ENCODE data around the gene SERPINB10. TPM values are rescaled to one million over a fixed set of nuclear protein-coding genes. Genes with fewer than 3 reads are reported as not detected.

Gene SERPINB10
- total and polyA plus RNA-seq, 12 donors: 0.06 TPM; not detected in 11

- TF ChIP-seq POLR2A (IDR thresholded peaks at IDR 0.05) (no peak), CTCF (IDR thresholded peaks at IDR 0.05) (no peak)
- no peaks in the 10 kb centered on the region for H3K9me3 ChIP-seq (replicated peaks in 1 of 3)
- intact Hi-C loops (cut with DNase I): no loop called here
- 77 to 82% (median 80%) methylated on average over 6 of the region's 6 CpGs for WGBS, 4 donors
- no peak overlapping the region for H3K4me3 ChIP-seq
- peaks cover 0 to 36% of the 10 kb centered on the region in 2 donors for H3K36me3 ChIP-seq (replicated peaks in 1 of 2)
- peaks cover 0 to 11% of the 10 kb centered on the region in 2 donors for H3K4me1 ChIP-seq (replicated peaks in 1 of 2)
- no peaks in the 10 kb centered on the region for H3K27me3 ChIP-seq
- H3K27ac ChIP-seq: no peak overlapping the region
- DNase-seq: no peak
These were observed 73.2 kb downstream of the SERPINB10 start for GRCh38 chr18:63980896-63981460.

- no peak overlapping the region for H3K4me3 ChIP-seq
- H3K9me3 ChIP-seq (replicated peaks in 1 of 3): no peaks in the 10 kb centered on the region
- peaks cover 0 to 38% of the 10 kb centered on the region in 2 donors for H3K36me3 ChIP-seq (replicated peaks in 1 of 2)
- H3K27me3 ChIP-seq: no peaks in the 10 kb centered on the region
- intact Hi-C loops (cut with DNase I): no loop called here
- no peak for DNase-seq
- TF ChIP-seq POLR2A (IDR thresholded peaks at IDR 0.05) (no peak), CTCF (IDR thresholded peaks at IDR 0.05) (no peak)
- peaks cover 0 to 11% of the 10 kb centered on the region in 2 donors for H3K4me1 ChIP-seq (replicated peaks in 1 of 2)
- WGBS, 4 donors: 50 to 69% (median 58%) methylated on average over 1 to 2 of the region's 2 CpGs
- no peak overlapping the region for H3K27ac ChIP-seq
These were observed 74.0 kb downstream of the SERPINB10 start for GRCh38 chr18:63981719-63982118.

- Histone ChIP-seq H3K27ac (no peak overlapping the region), H3K4me3 (no peak overlapping the region), H3K4me1 (replicated peaks in 1 of 2) (peaks cover 0 to 11% of the 10 kb centered on the region in 2 donors), H3K36me3 (replicated peaks in 1 of 2) (peaks cover 0 to 45% of the 10 kb centered on the region in 2 donors), H3K27me3 (no peaks in the 10 kb centered on the region), H3K9me3 (replicated peaks in 1 of 3) (no peaks in the 10 kb centered on the region)
- intact Hi-C loops (cut with DNase I): no loop called here
- TF ChIP-seq CTCF (IDR thresholded peaks at IDR 0.05) (no peak), POLR2A (IDR thresholded peaks at IDR 0.05) (no peak)
- WGBS, 4 donors: 80 to 89% (median 84%) methylated on average over 3 of the region's 3 CpGs
- no peak for DNase-seq
These were observed 74.6 kb downstream of the SERPINB10 start for GRCh38 chr18:63982361-63982760.

Other genes with a start within 250 kb of the SERPINB10 start
- gene SERPINB3, start 246.1 kb upstream of the SERPINB10 start, total RNA-seq: not detected
- under 1 TPM in 1 of 3 donors, not detected in 2; 0.34 TPM for gene SERPINB3, start 246.1 kb upstream of the SERPINB10 start, polyA plus RNA-seq
- not detected for gene SERPINB11, start 205.0 kb upstream of the SERPINB10 start, total RNA-seq
- under 1 TPM in 1 of 3 donors, not detected in 2; 0.07 TPM for gene SERPINB11, start 205.0 kb upstream of the SERPINB10 start, polyA plus RNA-seq
- gene SERPINB7, start 132.5 kb upstream of the SERPINB10 start, total RNA-seq: under 1 TPM in 1 of 9 donors, not detected in 8; 0.11 TPM
- gene SERPINB7, start 132.5 kb upstream of the SERPINB10 start, polyA plus RNA-seq: not detected
- under 1 TPM in 3 of 9 donors, not detected in 6; 0.17 to 0.37 (median 0.28) TPM for gene SERPINB2, start 20.3 kb upstream of the SERPINB10 start, total RNA-seq
- gene SERPINB2, start 20.3 kb upstream of the SERPINB10 start, polyA plus RNA-seq: 1 to 10 TPM in 1 of 3 donors, not detected in 2; 1.3 TPM
- gene HMSD, start 41.3 kb downstream of the SERPINB10 start, total RNA-seq: under 1 TPM in 1 of 9 donors, not detected in 8; 0.57 TPM
- gene HMSD, start 41.3 kb downstream of the SERPINB10 start, polyA plus RNA-seq: under 1 TPM in 2 of 3 donors, not detected in 1; 0.13 to 0.16 TPM
- gene SERPINB8, start 62.1 kb downstream of the SERPINB10 start, total RNA-seq: 10 to 100 TPM in 7 of 9 donors, 1 to 10 TPM in 2; 8.4 to 22.6 (median 11.2) TPM
- 10 to 100 TPM in 1 of 3 donors, 1 to 10 TPM in 2; 3.7 to 31.6 (median 6.9) TPM for gene SERPINB8, start 62.1 kb downstream of the SERPINB10 start, polyA plus RNA-seq
- under 1 TPM in 1 of 9 donors, not detected in 8; 0.33 TPM for gene LINC00305, start 241.1 kb downstream of the SERPINB10 start, total RNA-seq
- gene LINC00305, start 241.1 kb downstream of the SERPINB10 start, polyA plus RNA-seq: not detected

Measured in adrenal gland (tissue), 12 donors.